ENCODE data around the gene KCNH3. TPM values are rescaled to one million over a fixed set of nuclear protein-coding genes. Genes with fewer than 3 reads are reported as not detected.

The KCNH3 gene
- total RNA-seq, 1 donor from 2014 or later: not detected

DNA sequence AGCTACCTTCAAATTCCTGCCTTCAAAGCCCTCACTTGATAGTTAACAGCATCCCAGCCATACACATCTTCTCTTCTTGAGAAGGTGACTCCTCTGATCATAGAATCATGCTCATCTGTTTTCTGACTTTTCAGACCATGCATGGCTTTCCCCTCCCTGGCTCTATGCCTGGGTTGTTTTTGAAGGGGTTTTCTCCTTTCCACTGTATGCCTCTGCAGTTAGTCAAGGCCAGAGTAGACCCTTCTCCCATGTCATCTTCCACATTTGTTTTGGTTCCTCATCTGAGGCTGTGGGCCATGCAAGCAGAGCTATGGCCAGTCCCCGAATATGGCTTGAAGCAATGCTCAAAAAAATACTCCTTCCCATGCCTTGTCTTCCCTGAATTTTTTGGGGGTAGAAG is 43.4 kb downstream of the KCNH3 start:
- no peaks in the 10 kb centered on the region for H3K9me3 Mint-ChIP-seq
- peaks cover 11% of the 10 kb centered on the region for H3K36me3 Mint-ChIP-seq
- TF ChIP-seq CTCF (IDR thresholded peaks at IDR 0.05) (no peak), EZH2phosphoT487 (IDR thresholded peaks at IDR 0.05) (no peak), EZH2 (IDR thresholded peaks at IDR 0.05) (no peak)
- peaks cover 5% of the 10 kb centered on the region for H3K27me3 Mint-ChIP-seq (ENCODE audit: insufficient read depth, low read depth)
- no peak overlapping the region for H3K27ac ChIP-seq
- H3K4me3 ChIP-seq: no peak overlapping the region
- no peak overlapping the region for H3K27ac Mint-ChIP-seq
- H3K36me3 ChIP-seq: no peaks in the 10 kb centered on the region
- no peaks in the 10 kb centered on the region for H3K9me3 ChIP-seq (ENCODE audit: low read depth)
- no peaks in the 10 kb centered on the region for H3K27me3 ChIP-seq
- H3K9ac ChIP-seq: no peak overlapping the region
- peaks cover 31% of the 10 kb centered on the region for H3K4me1 ChIP-seq
- peaks cover 15% of the 10 kb centered on the region for H3K79me2 ChIP-seq (ENCODE audit: low read depth)
- H3K4me3 Mint-ChIP-seq: no peak overlapping the region
- peaks cover 44% of the 10 kb centered on the region for H3F3A ChIP-seq (ENCODE audit: low read depth)
- no peak overlapping the region for H3K4me2 ChIP-seq
- no peak for DNase-seq (ENCODE audit: low spot score)
- H2AFZ ChIP-seq (replicated peaks): no peak overlapping the region
- peaks cover 33% of the 10 kb centered on the region for H3K4me1 Mint-ChIP-seq
- peaks cover 20% of the 10 kb centered on the region for H4K20me1 ChIP-seq (ENCODE audit: low read depth)

GRCh38 chr12:49582850-49583249 is 44.0 kb downstream of the KCNH3 start:
- Mint-ChIP-seq H3K4me1 (peaks cover 32% of the 10 kb centered on the region), H3K9me3 (no peaks in the 10 kb centered on the region), H3K27ac (no peak overlapping the region), H3K4me3 (no peak overlapping the region), H3K27me3 (ENCODE audit: insufficient read depth, low read depth) (peaks cover 5% of the 10 kb centered on the region), H3K36me3 (peaks cover 11% of the 10 kb centered on the region)
- Histone ChIP-seq H3K27me3 (no peaks in the 10 kb centered on the region), H3K4me2 (no peak overlapping the region), H3F3A (ENCODE audit: low read depth) (peaks cover 40% of the 10 kb centered on the region), H3K4me1 (peaks cover 31% of the 10 kb centered on the region), H3K4me3 (no peak overlapping the region), H3K9ac (no peak overlapping the region), H2AFZ (replicated peaks) (no peak overlapping the region), H3K36me3 (no peaks in the 10 kb centered on the region), H4K20me1 (ENCODE audit: low read depth) (peaks cover 20% of the 10 kb centered on the region), H3K27ac (no peak overlapping the region), H3K79me2 (ENCODE audit: low read depth) (peaks cover 15% of the 10 kb centered on the region), H3K9me3 (ENCODE audit: low read depth) (no peaks in the 10 kb centered on the region)
- no peak for TF ChIP-seq EZH2phosphoT487 (IDR thresholded peaks at IDR 0.05)
- TF ChIP-seq CTCF (IDR thresholded peaks at IDR 0.05): no peak
- no peak for TF ChIP-seq EZH2 (IDR thresholded peaks at IDR 0.05)
- no peak for DNase-seq (ENCODE audit: low spot score)

GRCh38 chr12:49583366-49584094 is 44.7 kb downstream of the KCNH3 start:
- Histone ChIP-seq H3K4me1 (peaks cover 25% of the 10 kb centered on the region), H2AFZ (replicated peaks) (no peak overlapping the region), H3K27ac (no peak overlapping the region), H4K20me1 (ENCODE audit: low read depth) (peaks cover 20% of the 10 kb centered on the region), H3K27me3 (no peaks in the 10 kb centered on the region), H3F3A (ENCODE audit: low read depth) (peaks cover 34% of the 10 kb centered on the region), H3K79me2 (ENCODE audit: low read depth) (peaks cover 15% of the 10 kb centered on the region), H3K36me3 (no peaks in the 10 kb centered on the region), H3K4me3 (no peak overlapping the region), H3K9ac (no peak overlapping the region), H3K9me3 (ENCODE audit: low read depth) (no peaks in the 10 kb centered on the region), H3K4me2 (no peak overlapping the region)
- TF ChIP-seq EZH2phosphoT487 (IDR thresholded peaks at IDR 0.05) (no peak), CTCF (IDR thresholded peaks at IDR 0.05) (no peak), EZH2 (IDR thresholded peaks at IDR 0.05) (no peak)
- Mint-ChIP-seq H3K4me1 (peaks cover 29% of the 10 kb centered on the region), H3K36me3 (peaks cover 11% of the 10 kb centered on the region), H3K27ac (no peak overlapping the region), H3K27me3 (ENCODE audit: insufficient read depth, low read depth) (peaks cover 5% of the 10 kb centered on the region), H3K4me3 (no peak overlapping the region), H3K9me3 (no peaks in the 10 kb centered on the region)
- DNase-seq (ENCODE audit: low spot score): no peak

Measured in neural progenitor cell (in vitro differentiated cells).